HG02870 (cell line): ENCODE measurements around the gene SMIM1.

Experiments
- ATAC-seq: cut with Tn5 transposase; IDR thresholded peaks from one replicate; pipeline ENCODE4 v1.9.1; 2021; ENCODE audit warnings: mild to moderate bottlenecking, moderate library complexity; ENCODE audit not compliant: unreplicated experiment

The SMIM1 gene

GRCh38 chr1:3817821-3818597, 45.5 kb downstream of the SMIM1 start:
- ATAC-seq, result no peak

GRCh38 chr1:3819771-3820200, 47.2 kb downstream of the SMIM1 start:
- no peak for ATAC-seq

- ATAC-seq, result no peak
Measured at GRCh38 chr1:3820316-3820715, 47.8 kb downstream of the SMIM1 start.

GRCh38 chr1:3821004-3821403, 48.5 kb downstream of the SMIM1 start:
- ATAC-seq, result no peak

- no peak for ATAC-seq
Measured at GRCh38 chr1:3821447-3821846, 48.9 kb downstream of the SMIM1 start.

GRCh38 chr1:3821908-3822307, 49.4 kb downstream of the SMIM1 start:
- no peak for ATAC-seq

- ATAC-seq, result no peak
Measured at GRCh38 chr1:3822421-3822820, 49.9 kb downstream of the SMIM1 start.

- no peak for ATAC-seq
Measured at GRCh38 chr1:3824650-3825049, 52.1 kb downstream of the SMIM1 start.

GRCh38 chr1:3825356-3825755, 52.8 kb downstream of the SMIM1 start:
- ATAC-seq, result no peak
